Stimulated activated CD8-positive, alpha-beta memory T cell treated with anti-CD3 and anti-CD28 coated beads, Interleukin-4, amount 100 ng/mL, for 4 hours (primary cell): ENCODE results near the gene PIGBOS1.
A peak's percentile ranks its signal among the peaks of the same experiment; 100 is the strongest.
"Not testable (repeated sequence)": the region's sequence is repeated elsewhere in the genome, so short reads cannot be mapped to it uniquely, and the experiment has no call there.

Experiments
- DNase-seq, 2 donors: peaks; one replicate each; pipeline ENCODE4 v3.0.0-alpha.2; 2020; ENCODE audit warnings: low read depth in 2 of 2, low spot score in 1 of 2

Gene PIGBOS1

GRCh38 chr15:55297315-55297714 is 21.6 kb downstream of the PIGBOS1 start:
- no peak for DNase-seq

GRCh38 chr15:55290528-55291057 is 28.3 kb downstream of the PIGBOS1 start:
- DNase-seq = peak; percentile 69 to 76

- DNase-seq = peak; percentile 54 to 70
These were observed 29.0 kb downstream of the PIGBOS1 start, which contains the start of gene RAB27A for GRCh38 chr15:55289746-55290527. RAB27A (minus strand) TSS chr15:55289813; CDS start chr15:55234934, 54,879 bp downstream.

- no peak for DNase-seq
These were observed 29.7 kb downstream of the PIGBOS1 start for GRCh38 chr15:55289011-55289745.

GRCh38 chr15:55288006-55288717 is 30.8 kb downstream of the PIGBOS1 start:
- no peak for DNase-seq

GRCh38 chr15:55286442-55287189 is 32.3 kb downstream of the PIGBOS1 start:
- DNase-seq = not testable (repeated sequence)

- DNase-seq = no peak
These were observed 34.5 kb downstream of the PIGBOS1 start for GRCh38 chr15:55284426-55284825.

GRCh38 chr15:55283379-55284147 is 35.4 kb downstream of the PIGBOS1 start:
- no peak for DNase-seq

GRCh38 chr15:55282284-55282833 is 36.6 kb downstream of the PIGBOS1 start:
- no peak for DNase-seq

GRCh38 chr15:55281517-55282228 is 37.2 kb downstream of the PIGBOS1 start:
- DNase-seq = no peak

- DNase-seq = not testable (repeated sequence)
These were observed 38.3 kb downstream of the PIGBOS1 start for GRCh38 chr15:55280589-55280988.

GRCh38 chr15:55279746-55280351 is 39.1 kb downstream of the PIGBOS1 start:
- peak in 1 of 2 donors; percentile 30 for DNase-seq

- DNase-seq = no peak
These were observed 39.7 kb downstream of the PIGBOS1 start for GRCh38 chr15:55279100-55279745.

- no peak for DNase-seq
These were observed 41.2 kb downstream of the PIGBOS1 start for GRCh38 chr15:55277715-55278114.

- no peak for DNase-seq
These were observed 41.8 kb downstream of the PIGBOS1 start for GRCh38 chr15:55277116-55277564.

- no peak for DNase-seq
These were observed 42.6 kb downstream of the PIGBOS1 start for GRCh38 chr15:55276324-55276723.

GRCh38 chr15:55270291-55270690 is 48.6 kb downstream of the PIGBOS1 start:
- DNase-seq = no peak

GRCh38 chr15:55268176-55268695 is 50.7 kb downstream of the PIGBOS1 start:
- DNase-seq = no peak
